Camera-type eye (tissue), 1 donor: ENCODE results near the gene ARPP21. TPM values are rescaled to one million over a fixed set of nuclear protein-coding genes. Genes with fewer than 3 reads are reported as not detected.

ENCODE experiments used
- total RNA-seq: library from RNA; depleted of rRNA; stranded (reverse); fragments of >200 nt; gene quantifications from one replicate; pipeline ENCODE4 v1.2.3, GENCODE V29; 2014

The ARPP21 gene
- 22.7 TPM for total RNA-seq

DNA sequence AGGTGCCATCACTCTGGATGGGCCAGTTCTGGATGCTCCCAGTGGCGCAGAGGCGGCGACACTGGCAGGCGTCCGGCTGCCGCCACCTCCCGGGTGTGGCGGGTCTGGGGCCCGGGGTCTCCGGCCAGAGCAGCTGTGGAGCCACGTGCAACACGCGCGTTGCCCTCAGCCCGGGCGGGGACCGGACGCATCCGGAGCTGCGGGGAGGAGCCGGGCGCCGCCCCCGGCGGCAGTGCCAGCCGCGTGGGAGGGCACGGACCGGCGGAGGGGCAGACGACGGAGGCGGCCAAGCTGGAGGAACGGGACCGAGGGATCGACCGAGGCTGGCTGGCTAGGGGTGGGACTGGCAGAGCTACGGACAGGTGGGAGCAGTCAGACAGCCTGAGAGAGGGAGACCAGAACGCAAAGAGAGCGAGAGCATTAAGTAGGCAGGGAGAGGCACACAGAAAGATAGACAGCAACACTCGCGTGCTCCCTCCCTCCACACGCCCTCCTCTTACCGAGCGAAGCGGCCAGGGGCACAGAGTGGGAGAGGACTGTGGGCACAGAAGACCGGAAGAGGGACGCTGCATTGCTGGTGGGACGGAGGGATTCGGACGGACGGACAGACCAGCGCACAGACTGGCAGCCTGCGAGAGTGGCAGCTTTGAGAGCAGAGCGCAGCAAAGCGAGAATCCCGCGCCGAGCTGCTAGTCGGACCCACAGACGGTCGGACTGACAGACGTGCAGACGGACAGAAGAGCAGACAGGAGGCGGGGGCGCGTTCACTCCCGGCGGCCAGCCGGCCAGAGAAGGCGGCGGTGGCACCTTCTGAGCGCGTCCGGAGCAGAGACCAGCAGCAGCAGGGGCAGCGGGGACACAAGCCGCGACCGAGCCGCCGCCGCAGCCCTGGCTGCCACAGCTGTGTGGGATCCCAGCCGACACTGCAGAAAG, at the start of gene ARPP21:
ARPP21 (plus strand) TSS at position 272 of the 933 bp plus-strand sequence. CDS start 42,227 bp downstream, outside the sequence.

